ENCODE results near the gene DIP2A. TPM values are rescaled to one million over a fixed set of nuclear protein-coding genes. Genes with fewer than 3 reads are reported as not detected.

The DIP2A gene
- total RNA-seq, 2 donors from 2014 or later, result 51.0 to 52.2 TPM

DNA sequence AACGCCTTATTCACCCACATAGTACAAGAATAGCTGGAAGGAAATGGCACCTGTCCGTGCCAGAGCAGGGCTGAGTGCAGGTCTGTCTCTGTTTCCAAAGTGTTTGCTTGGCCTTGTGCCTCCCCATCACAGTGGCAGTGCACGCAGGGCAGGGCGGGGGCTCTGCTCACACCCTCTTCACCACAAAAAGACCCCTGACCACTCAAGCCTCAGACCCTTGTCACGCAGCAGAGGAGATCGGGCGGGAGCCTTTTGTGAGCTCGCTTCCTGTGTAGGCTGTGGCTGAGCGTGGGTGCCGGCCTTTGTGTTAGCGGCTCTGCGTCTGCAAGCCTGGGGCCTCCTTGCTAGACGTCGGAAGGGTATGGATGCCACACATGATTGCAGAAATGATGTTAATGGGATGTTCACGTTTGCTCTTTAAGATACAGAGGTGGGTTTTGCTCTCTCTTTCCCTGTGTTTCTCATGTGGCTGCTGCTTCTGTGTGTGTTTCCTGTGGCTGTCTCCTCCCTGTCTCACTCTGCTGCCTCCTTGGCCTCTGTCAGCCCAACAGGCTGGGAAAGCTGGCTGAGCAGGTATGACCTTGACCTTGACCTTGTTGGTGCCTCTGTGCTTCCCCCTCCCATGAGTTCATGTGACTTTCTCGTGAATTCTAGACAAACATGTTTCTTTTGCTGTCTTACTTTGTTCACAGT is 100.7 kb downstream of the DIP2A start:
- TF ChIP-seq, protein P1, sequence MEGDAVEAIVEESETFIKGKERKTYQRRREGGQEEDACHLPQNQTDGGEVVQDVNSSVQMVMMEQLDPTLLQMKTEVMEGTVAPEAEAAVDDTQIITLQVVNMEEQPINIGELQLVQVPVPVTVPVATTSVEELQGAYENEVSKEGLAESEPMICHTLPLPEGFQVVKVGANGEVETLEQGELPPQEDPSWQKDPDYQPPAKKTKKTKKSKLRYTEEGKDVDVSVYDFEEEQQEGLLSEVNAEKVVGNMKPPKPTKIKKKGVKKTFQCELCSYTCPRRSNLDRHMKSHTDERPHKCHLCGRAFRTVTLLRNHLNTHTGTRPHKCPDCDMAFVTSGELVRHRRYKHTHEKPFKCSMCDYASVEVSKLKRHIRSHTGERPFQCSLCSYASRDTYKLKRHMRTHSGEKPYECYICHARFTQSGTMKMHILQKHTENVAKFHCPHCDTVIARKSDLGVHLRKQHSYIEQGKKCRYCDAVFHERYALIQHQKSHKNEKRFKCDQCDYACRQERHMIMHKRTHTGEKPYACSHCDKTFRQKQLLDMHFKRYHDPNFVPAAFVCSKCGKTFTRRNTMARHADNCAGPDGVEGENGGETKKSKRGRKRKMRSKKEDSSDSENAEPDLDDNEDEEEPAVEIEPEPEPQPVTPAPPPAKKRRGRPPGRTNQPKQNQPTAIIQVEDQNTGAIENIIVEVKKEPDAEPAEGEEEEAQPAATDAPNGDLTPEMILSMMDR (conservative IDR thresholded peaks at IDR 0.05), result no peak
- Histone ChIP-seq H3K9me3 (ENCODE audit: control insufficient read depth, low read length) (no peaks in the 10 kb centered on the region), H3K36me3 (ENCODE audit: control insufficient read depth, insufficient read depth, low read length) (peaks cover 59% of the 10 kb centered on the region), H3K27ac (ENCODE audit: low read depth, low read length) (peak overlapping the region; percentile 16), H3K4me3 (ENCODE audit: low read length) (no peak overlapping the region), H3K27me3 (ENCODE audit: control insufficient read depth, insufficient read depth, low read length, poor library complexity, severe bottlenecking) (no peaks in the 10 kb centered on the region), H3K9ac (ENCODE audit: extremely low read depth, low read length, poor library complexity, severe bottlenecking) (no peak overlapping the region), H3K4me1 (ENCODE audit: control insufficient read depth, insufficient read depth, low read length) (no peaks in the 10 kb centered on the region)
- no peaks in the 10 kb centered on the region for H3K27me3 Mint-ChIP-seq (ENCODE audit: insufficient read depth)
- DNase-seq, result no peak
- H3K4me1 Mint-ChIP-seq, result no peaks in the 10 kb centered on the region
- 90 to 95% methylated on average over 8 to 16 of the region's 16 CpGs for WGBS, 2 experiments (ENCODE audit: insufficient coverage in 1 of 2, insufficient read length in 1 of 2)
- no peaks in the 10 kb centered on the region for H3K9me3 Mint-ChIP-seq
- H3K4me3 Mint-ChIP-seq, result no peak overlapping the region
- no peak overlapping the region for H3K27ac Mint-ChIP-seq
- H3K36me3 Mint-ChIP-seq (ENCODE audit: low read depth), result peaks cover 59% of the 10 kb centered on the region

- WGBS, 2 experiments (ENCODE audit: insufficient coverage in 1 of 2, insufficient read length in 1 of 2), result 95 to 98% methylated on average over 8 to 19 of the region's 19 CpGs
- H3K4me1 ChIP-seq (ENCODE audit: control insufficient read depth, insufficient read depth, low read length), result no peaks in the 10 kb centered on the region
- H3K9ac ChIP-seq (ENCODE audit: extremely low read depth, low read length, poor library complexity, severe bottlenecking), result no peak overlapping the region
- H3K36me3 ChIP-seq (ENCODE audit: control insufficient read depth, insufficient read depth, low read length), result peaks cover 54% of the 10 kb centered on the region
- no peaks in the 10 kb centered on the region for H3K27me3 ChIP-seq (ENCODE audit: control insufficient read depth, insufficient read depth, low read length, poor library complexity, severe bottlenecking)
- H3K27me3 Mint-ChIP-seq (ENCODE audit: insufficient read depth), result no peaks in the 10 kb centered on the region
- H3K27ac Mint-ChIP-seq, result no peak overlapping the region
- H3K4me1 Mint-ChIP-seq, result no peaks in the 10 kb centered on the region
- no peak overlapping the region for H3K27ac ChIP-seq (ENCODE audit: low read depth, low read length)
- TF ChIP-seq, protein P1 (conservative IDR thresholded peaks at IDR 0.05), result no peak
- H3K9me3 Mint-ChIP-seq, result no peaks in the 10 kb centered on the region
- no peak for DNase-seq
- no peaks in the 10 kb centered on the region for H3K9me3 ChIP-seq (ENCODE audit: control insufficient read depth, low read length)
- no peak overlapping the region for H3K4me3 Mint-ChIP-seq
- H3K36me3 Mint-ChIP-seq (ENCODE audit: low read depth), result peaks cover 60% of the 10 kb centered on the region
- no peak overlapping the region for H3K4me3 ChIP-seq (ENCODE audit: low read length)
These were observed 102.1 kb downstream of the DIP2A start for GRCh38 chr21:46560568-46561444.

GRCh38 chr21:46561445-46562090 is 102.9 kb downstream of the DIP2A start:
- H3K9me3 Mint-ChIP-seq, result no peaks in the 10 kb centered on the region
- Histone ChIP-seq H3K9ac (ENCODE audit: extremely low read depth, low read length, poor library complexity, severe bottlenecking) (no peak overlapping the region), H3K36me3 (ENCODE audit: control insufficient read depth, insufficient read depth, low read length) (peaks cover 55% of the 10 kb centered on the region), H3K27ac (ENCODE audit: low read depth, low read length) (no peak overlapping the region), H3K4me1 (ENCODE audit: control insufficient read depth, insufficient read depth, low read length) (no peaks in the 10 kb centered on the region), H3K9me3 (ENCODE audit: control insufficient read depth, low read length) (no peaks in the 10 kb centered on the region), H3K4me3 (ENCODE audit: low read length) (no peak overlapping the region), H3K27me3 (ENCODE audit: control insufficient read depth, insufficient read depth, low read length, poor library complexity, severe bottlenecking) (no peaks in the 10 kb centered on the region)
- no peaks in the 10 kb centered on the region for H3K4me1 Mint-ChIP-seq
- no peak overlapping the region for H3K27ac Mint-ChIP-seq
- H3K36me3 Mint-ChIP-seq (ENCODE audit: low read depth), result peaks cover 62% of the 10 kb centered on the region
- H3K27me3 Mint-ChIP-seq (ENCODE audit: insufficient read depth), result no peaks in the 10 kb centered on the region
- DNase-seq, result no peak
- TF ChIP-seq, protein P1 (conservative IDR thresholded peaks at IDR 0.05), result no peak
- no peak overlapping the region for H3K4me3 Mint-ChIP-seq
- WGBS, 2 experiments (ENCODE audit: insufficient coverage in 1 of 2, insufficient read length in 1 of 2), result 91 to 100% methylated on average over 8 to 19 of the region's 19 CpGs

Data from endodermal cell (in vitro differentiated cells).